CD14-positive monocyte (primary cell): Measurements from ENCODE around the gene IL19. TPM values are rescaled to one million over a fixed set of nuclear protein-coding genes. Genes with fewer than 3 reads are reported as not detected.

Experiments used
- DNase-seq, 3 donors: peaks; one replicate each; pipeline ENCODE4 v3.0.0-alpha.2; 2011 to 2022
- H2AFZ ChIP-seq: 2 replicates; pipeline ENCODE4 v1.6.0; 2012; ENCODE audit warnings: mild to moderate bottlenecking, low read depth, low read length, inconsistent platforms; ENCODE audit not compliant: insufficient read depth, poor library complexity, severe bottlenecking
- H3K27ac ChIP-seq, 2 donors: 1 replicate in 1 of 2; 2 replicates in 1 of 2; pipeline ENCODE4 v1.5.1; 2012 to 2013; ENCODE audit warnings: low read length in 2 of 2, control low read depth in 1 of 2, inconsistent platforms in 1 of 2, low read depth in 1 of 2, mild to moderate bottlenecking in 1 of 2
- H3K27me3 ChIP-seq, 2 donors: one replicate each; pipeline versions ENCODE4 v1.6.0 to v1.6.1; 2011 to 2013; ENCODE audit warnings: low read length in 2 of 2; ENCODE audit not compliant: control insufficient read depth in 2 of 2, insufficient read depth in 2 of 2
- H3K36me3 ChIP-seq, 2 donors: replicated peaks in 1 of 2; 1 replicate in 1 of 2; 2 replicates in 1 of 2; pipeline versions ENCODE4 v1.5.1 to v1.6.1; 2012 to 2013; ENCODE audit warnings: low read length in 2 of 2, control low read depth in 1 of 2, inconsistent platforms in 1 of 2, mild to moderate bottlenecking in 1 of 2; ENCODE audit not compliant: insufficient read depth in 2 of 2, control insufficient read depth in 1 of 2
- H3K4me1 ChIP-seq, 2 donors: 1 replicate in 1 of 2; 2 replicates in 1 of 2; pipeline versions ENCODE4 v1.5.1 to v1.6.1; 2012 to 2013; ENCODE audit warnings: low read length in 2 of 2, control low read depth in 1 of 2, inconsistent platforms in 1 of 2, mild to moderate bottlenecking in 1 of 2, moderate library complexity in 1 of 2; ENCODE audit not compliant: insufficient read depth in 2 of 2, control insufficient read depth in 1 of 2
- H3K4me2 ChIP-seq: replicated peaks from 2 replicates; pipeline ENCODE3; 2012; ENCODE audit warnings: low read length, moderate library complexity, mild to moderate bottlenecking; ENCODE audit not compliant: poor library complexity, severe bottlenecking; ENCODE audit errors: extremely low read depth
- H3K4me3 ChIP-seq, 3 experiments: fragments of 200-600 bp in 1 of 3; sonication (generic) in 1 of 3; replicated peaks in 1 of 3; 1 replicate in 2 of 3; 2 replicates in 1 of 3; pipeline ENCODE4 v1.5.1; 2011 to 2013; ENCODE audit warnings: low read length in 3 of 3, mild to moderate bottlenecking in 3 of 3, control low read depth in 2 of 3, low read depth in 2 of 3, inconsistent platforms in 1 of 3, moderate library complexity in 1 of 3
- H3K79me2 ChIP-seq: 2 replicates; pipeline ENCODE4 v1.6.0; 2012; ENCODE audit warnings: mild to moderate bottlenecking, control low read depth, inconsistent platforms, low read length, moderate library complexity; ENCODE audit not compliant: insufficient read depth
- H3K9ac ChIP-seq: 2 replicates; pipeline ENCODE4 v1.6.0; 2017; ENCODE audit warnings: low read length, mild to moderate bottlenecking; ENCODE audit not compliant: insufficient read depth, poor library complexity, severe bottlenecking
- H3K9me3 ChIP-seq, 2 donors: replicated peaks in 1 of 2; 1 replicate in 1 of 2; 2 replicates in 1 of 2; pipeline versions ENCODE4 v1.5.1 to v1.6.1; 2012 to 2013; ENCODE audit warnings: low read length in 2 of 2, control low read depth in 1 of 2; ENCODE audit not compliant: control insufficient read depth in 1 of 2, insufficient read depth in 1 of 2
- H4K20me1 ChIP-seq: 2 replicates; pipeline ENCODE4 v1.6.0; 2012; ENCODE audit warnings: mild to moderate bottlenecking, low read length, control low read depth, moderate library complexity; ENCODE audit not compliant: insufficient read depth
- H3K27ac Mint-ChIP-seq, 7 donors: one replicate each; pipeline ENCODE4 v1.8.0; 2020; ENCODE audit warnings: mild to moderate bottlenecking in 7 of 7, mixed read lengths in 7 of 7, moderate library complexity in 6 of 7, inconsistent platforms in 2 of 7
- H3K27me3 Mint-ChIP-seq, 3 donors: one replicate each; pipeline ENCODE4 v1.8.0; 2021 to 2022; ENCODE audit warnings: low read depth in 3 of 3, mild to moderate bottlenecking in 3 of 3, mixed read lengths in 3 of 3, moderate library complexity in 3 of 3, inconsistent platforms in 1 of 3
- H3K36me3 Mint-ChIP-seq, 2 donors: one replicate each; pipeline ENCODE4 v1.8.0; 2020; ENCODE audit warnings: mixed read lengths in 2 of 2, inconsistent platforms in 1 of 2, mild to moderate bottlenecking in 1 of 2
- H3K4me1 Mint-ChIP-seq: one replicate; pipeline ENCODE4 v1.8.0; 2020; ENCODE audit warnings: mild to moderate bottlenecking, mixed read lengths
- H3K4me3 Mint-ChIP-seq, 2 donors: one replicate each; pipeline ENCODE4 v1.8.0; 2020; ENCODE audit warnings: mild to moderate bottlenecking in 2 of 2, mixed read lengths in 2 of 2, moderate library complexity in 1 of 2
- H3K9me3 Mint-ChIP-seq, 7 donors: one replicate each; pipeline ENCODE4 v1.8.0; 2020 to 2022; ENCODE audit warnings: mixed read lengths in 7 of 7, mild to moderate bottlenecking in 6 of 7, moderate library complexity in 6 of 7, inconsistent platforms in 2 of 7
- WGBS: methylation state at CpG from one replicate; pipeline ENCODE4 v1.1.5; 2013; ENCODE audit warnings: missing lambda C conversion rate; ENCODE audit not compliant: insufficient coverage; 5-methylcytosine and 5-hydroxymethylcytosine counted together
- intact Hi-C, 2 donors: fragments of 100-400 bp; cut with micrococcal nuclease; formaldehyde crosslinking; loops; one replicate each; pipeline versions ENCODE4 v1.15.0 to v1.15.1; 2023
- polyA plus RNA-seq, 3 donors: library from polyadenylated mRNA; depleted of rRNA in 1 of 3; unstranded in 2 of 3; stranded (reverse) in 1 of 3; fragments of 300-500 nt in 2 of 3; fragments of >200 nt in 1 of 3; fragmentation: Illumina TruSeq in 2 of 3; gene quantifications; 1 replicate in 2 of 3; 2 replicates in 1 of 3; pipeline ENCODE4 v1.2.3, GENCODE V29; 2012 to 2021
- TF ChIP-seq, protein P1 (sequence below): fragments of 200-600 bp; IDR thresholded peaks from one replicate; pipeline ENCODE4 v1.8.0; 2022; ENCODE audit warnings: antibody characterized with exemption, mild to moderate bottlenecking

IL19 gene
- polyA plus RNA-seq, 3 donors, result 0.41 TPM; not detected in 2

DNA sequence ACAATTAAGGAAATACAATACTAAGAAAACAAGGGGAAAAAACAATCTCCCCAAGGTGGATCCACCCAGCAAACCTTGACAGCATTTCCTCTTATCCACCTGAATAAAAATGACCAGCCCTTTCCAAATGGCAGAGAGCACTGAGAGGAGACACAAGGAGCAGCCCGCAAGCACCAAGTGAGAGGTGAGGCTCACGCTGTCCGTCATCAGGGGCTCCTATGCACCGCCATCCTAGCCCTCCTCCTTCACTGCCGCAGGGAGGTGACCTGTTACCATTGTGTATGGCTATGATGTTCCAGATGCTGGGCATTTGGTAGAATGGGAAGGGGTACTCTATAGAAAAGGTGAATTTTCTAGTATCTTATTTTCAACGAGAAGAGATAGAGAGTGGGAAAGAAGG is 63.6 kb downstream of the IL19 start:
- Histone ChIP-seq H2AFZ (no peak overlapping the region), H3K27ac (peak overlapping the region in 1 of 2 donors; percentile 53), H3K4me1 (peaks cover 52 to 56% of the 10 kb centered on the region in 2 donors), H3K4me3 (no peak overlapping the region), H3K79me2 (no peaks in the 10 kb centered on the region), H3K9me3 (no peaks in the 10 kb centered on the region), H4K20me1 (no peaks in the 10 kb centered on the region), H3K4me2 (no peak overlapping the region), H3K9ac (no peak overlapping the region), H3K27me3 (no peaks in the 10 kb centered on the region), H3K36me3 (no peaks in the 10 kb centered on the region)
- Mint-ChIP-seq H3K4me1 (peaks cover 55% of the 10 kb centered on the region), H3K27ac (peak overlapping the region in 6 of 7 donors; percentile 3 to 87 (median 75)), H3K4me3 (no peak overlapping the region), H3K27me3 (peaks cover 2 to 10% (median 8%) of the 10 kb centered on the region in 3 donors), H3K36me3 (no peaks in the 10 kb centered on the region), H3K9me3 (no peaks in the 10 kb centered on the region)
- intact Hi-C loops, result loop anchor here in 1 of 2 donors (10.0 kb wide), 1 partner anchor 59 kb away; the partner anchor contains the start of genes IL10 and IL19
- TF ChIP-seq, protein P1, sequence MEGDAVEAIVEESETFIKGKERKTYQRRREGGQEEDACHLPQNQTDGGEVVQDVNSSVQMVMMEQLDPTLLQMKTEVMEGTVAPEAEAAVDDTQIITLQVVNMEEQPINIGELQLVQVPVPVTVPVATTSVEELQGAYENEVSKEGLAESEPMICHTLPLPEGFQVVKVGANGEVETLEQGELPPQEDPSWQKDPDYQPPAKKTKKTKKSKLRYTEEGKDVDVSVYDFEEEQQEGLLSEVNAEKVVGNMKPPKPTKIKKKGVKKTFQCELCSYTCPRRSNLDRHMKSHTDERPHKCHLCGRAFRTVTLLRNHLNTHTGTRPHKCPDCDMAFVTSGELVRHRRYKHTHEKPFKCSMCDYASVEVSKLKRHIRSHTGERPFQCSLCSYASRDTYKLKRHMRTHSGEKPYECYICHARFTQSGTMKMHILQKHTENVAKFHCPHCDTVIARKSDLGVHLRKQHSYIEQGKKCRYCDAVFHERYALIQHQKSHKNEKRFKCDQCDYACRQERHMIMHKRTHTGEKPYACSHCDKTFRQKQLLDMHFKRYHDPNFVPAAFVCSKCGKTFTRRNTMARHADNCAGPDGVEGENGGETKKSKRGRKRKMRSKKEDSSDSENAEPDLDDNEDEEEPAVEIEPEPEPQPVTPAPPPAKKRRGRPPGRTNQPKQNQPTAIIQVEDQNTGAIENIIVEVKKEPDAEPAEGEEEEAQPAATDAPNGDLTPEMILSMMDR, result no peak
- WGBS, result 100% methylated on average over 2 of the region's 6 CpGs
- DNase-seq, result no peak

DNA sequence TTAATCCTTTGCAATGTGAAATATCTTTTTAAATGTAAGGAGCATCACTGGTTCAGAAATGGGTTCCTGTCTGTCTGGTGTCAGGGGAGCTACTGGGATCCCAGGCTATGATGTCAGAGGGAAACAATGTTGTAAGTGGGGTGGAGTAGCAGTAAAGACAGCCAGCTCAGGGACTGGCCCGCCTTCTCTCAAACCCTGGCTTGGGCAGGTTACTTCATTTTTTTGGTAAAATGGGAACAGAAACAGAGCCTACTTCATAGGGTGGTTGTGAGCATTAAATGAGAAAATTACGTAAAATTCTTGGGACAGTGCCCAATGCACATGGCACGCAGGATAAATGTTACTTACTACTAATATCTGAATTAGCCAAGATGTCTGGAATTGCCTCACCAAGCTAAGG is 64.1 kb downstream of the IL19 start:
- TF ChIP-seq, protein P1, result no peak
- H3K27me3 ChIP-seq, result no peaks in the 10 kb centered on the region
- no peaks in the 10 kb centered on the region for H3K36me3 ChIP-seq
- H3K4me3 ChIP-seq, result no peak overlapping the region
- H3K27me3 Mint-ChIP-seq, result peaks cover 2 to 12% (median 4%) of the 10 kb centered on the region in 3 donors
- H3K27ac Mint-ChIP-seq, result peak overlapping the region; percentile 3 to 87 (median 75)
- peaks cover 50% of the 10 kb centered on the region for H3K4me1 Mint-ChIP-seq
- H3K4me3 Mint-ChIP-seq, result no peak overlapping the region
- H3K36me3 Mint-ChIP-seq, result no peaks in the 10 kb centered on the region
- peak overlapping the region; percentile 12 for H3K4me2 ChIP-seq
- peak; percentile 91 to 97 (median 96) for DNase-seq
- 0% methylated on average over 2 of the region's 3 CpGs for WGBS
- no peak overlapping the region for H2AFZ ChIP-seq
- peaks cover 47 to 51% of the 10 kb centered on the region in 2 donors for H3K4me1 ChIP-seq
- H3K79me2 ChIP-seq, result no peaks in the 10 kb centered on the region
- H3K27ac ChIP-seq, result peak overlapping the region in 1 of 2 donors; percentile 55
- no peak overlapping the region for H3K9ac ChIP-seq
- intact Hi-C loops, result loop anchor here in 1 of 2 donors (10.0 kb wide), 1 partner anchor 60 kb away; the partner anchor contains the start of genes IL10 and IL19
- no peaks in the 10 kb centered on the region for H3K9me3 Mint-ChIP-seq
- H3K9me3 ChIP-seq, result no peaks in the 10 kb centered on the region
- H4K20me1 ChIP-seq, result no peaks in the 10 kb centered on the region
